Panc1 (cell line): Measurements from ENCODE around the gene COL5A2. TPM values are rescaled to one million over a fixed set of nuclear protein-coding genes. Genes with fewer than 3 reads are reported as not detected.

Source experiments
- ATAC-seq: fragments of 200-7000 bp; cut with Tn5 transposase; 2 replicates; pipeline ENCODE4 v1.9.1; 2020; ENCODE audit warnings: mild to moderate bottlenecking, moderate library complexity
- BruUV-seq: library from RNA; stranded (reverse); fragments of 400-500 nt; replicated peaks from 2 replicates; lab custom pipeline; 2021; lab: Mats Ljungman, UMichigan
- CTCF ChIA-PET: fragments of 300-600 bp; sonication (Branson Sonifier 250); formaldehyde crosslinking; loops from one replicate; lab custom pipeline; 2022; ENCODE audit warnings: antibody characterized with exemption; lab: Charles Lee
- POLR2A ChIA-PET: fragments of 300-600 bp; sonication (Branson Sonifier 250); formaldehyde crosslinking; loops from one replicate; lab custom pipeline; 2022; ENCODE audit warnings: antibody characterized with exemption; lab: Charles Lee
- DNase-seq: peaks from one replicate; pipeline ENCODE4 v3.0.0-alpha.2; 2010; ENCODE audit warnings: low read depth, low spot score
- H3K27ac ChIP-seq: 2 replicates; pipeline ENCODE4 v1.5.1; 2011; ENCODE audit warnings: mild to moderate bottlenecking, low read length, inconsistent platforms
- H3K27me3 ChIP-seq: fragments of 200-500 bp; sonication (Bioruptor generic); 2 replicates; pipeline ENCODE4 v1.6.0; 2014; ENCODE audit warnings: low read length, inconsistent platforms; ENCODE audit not compliant: control insufficient read depth, insufficient read depth
- H3K36me3 ChIP-seq: fragments of 200-500 bp; sonication (Bioruptor generic); 2 replicates; pipeline ENCODE4 v1.5.1; 2014; ENCODE audit warnings: inconsistent platforms, mild to moderate bottlenecking, low read length, moderate library complexity; ENCODE audit not compliant: control insufficient read depth, insufficient read depth
- H3K4me1 ChIP-seq: 2 replicates; pipeline ENCODE4 v1.5.1; 2011; ENCODE audit warnings: inconsistent platforms, mild to moderate bottlenecking, low read length, moderate library complexity; ENCODE audit not compliant: control insufficient read depth, insufficient read depth
- H3K4me3 ChIP-seq, 2 experiments: 2 replicates each; pipeline ENCODE4 v1.5.1; 2011 to 2012; ENCODE audit warnings: low read depth in 2 of 2, low read length in 2 of 2, mild to moderate bottlenecking in 2 of 2, inconsistent platforms in 1 of 2, moderate library complexity in 1 of 2
- H3K9me3 ChIP-seq: fragments of 200-500 bp; sonication (Bioruptor generic); 2 replicates; pipeline ENCODE4 v1.5.1; 2014; ENCODE audit warnings: low read depth, mild to moderate bottlenecking, inconsistent platforms, low read length, moderate library complexity; ENCODE audit not compliant: control insufficient read depth, insufficient read depth
- POLR2AphosphoS5 ChIP-seq: IDR thresholded peaks from 2 replicates; pipeline ENCODE4 v1.6.1; 2012; ENCODE audit warnings: mild to moderate bottlenecking, low read depth, low read length, moderate library complexity
- REST ChIP-seq, 2 experiments: IDR thresholded peaks; 2 replicates each; pipeline ENCODE4 v1.6.1; 2011 to 2012; ENCODE audit warnings: low read depth in 2 of 2, control low read depth in 1 of 2, low read length in 1 of 2, mild to moderate bottlenecking in 1 of 2, moderate library complexity in 1 of 2; ENCODE audit not compliant: insufficient read depth in 1 of 2
- SIN3A ChIP-seq: IDR thresholded peaks from 2 replicates; pipeline ENCODE4 v1.6.1; 2012; ENCODE audit warnings: low read depth, mild to moderate bottlenecking, low read length, moderate library complexity, borderline replicate concordance; ENCODE audit not compliant: insufficient read depth
- TCF7L2 ChIP-seq: IDR thresholded peaks from 2 replicates; pipeline ENCODE4 v1.6.1; 2011; ENCODE audit warnings: mild to moderate bottlenecking, low read depth, low read length, inconsistent platforms
- in situ Hi-C: cut with HindIII; loops from 2 replicates; pipeline ENCODE4 v1.10.0; 2016; ENCODE audit warnings: low sequenced_read_pairs, low pct_unique_long_range_greater_than_20kb
- intact Hi-C: fragments of 100-400 bp; cut with micrococcal nuclease; formaldehyde crosslinking; loops from one replicate; pipeline ENCODE4 v1.10.0; 2022; ENCODE audit not compliant: unreplicated experiment
- total RNA-seq: library from RNA; stranded (reverse); gene quantifications from one replicate; pipeline ENCODE4 v1.2.1, GENCODE V29; 2021; ENCODE audit not compliant: unreplicated experiment
- TF ChIP-seq, protein P1 (sequence below): fragments of 450-650 bp; IDR thresholded peaks from 2 replicates; pipeline ENCODE4 v1.5.1; 2017; ENCODE audit warnings: mild to moderate bottlenecking

The COL5A2 gene
- total RNA-seq, 1 experiment from 2014 or later, result 144 TPM

- BruUV-seq, result no TSS peak
- DNase-seq (no peak), ATAC-seq (no peak)
- intact Hi-C loops, result loop anchor here (10.0 kb wide), 1 partner anchor 85 kb away; no protein-coding TSS in a partner anchor
- ChIA-PET CTCF (no interaction called here), POLR2A (no interaction called here)
- Histone ChIP-seq H3K4me1 (peaks cover 19% of the 10 kb centered on the region), H3K9me3 (no peaks in the 10 kb centered on the region), H3K27me3 (no peaks in the 10 kb centered on the region), H3K27ac (peak overlapping the region; percentile 39; the same call in 1 of the 2 replicates), H3K4me3 (no peak overlapping the region), H3K36me3 (no peaks in the 10 kb centered on the region)
- in situ Hi-C loops, result no loop called here
- TF ChIP-seq TCF7L2 (no peak), SIN3A (no peak), REST (IDR thresholded peaks at IDR 0.05; ENCODE audit: insufficient read depth in 1 of 2, low read depth in 2 of 2, low read length in 1 of 2) (no peak), POLR2AphosphoS5 (no peak)
- TF ChIP-seq, protein P1, sequence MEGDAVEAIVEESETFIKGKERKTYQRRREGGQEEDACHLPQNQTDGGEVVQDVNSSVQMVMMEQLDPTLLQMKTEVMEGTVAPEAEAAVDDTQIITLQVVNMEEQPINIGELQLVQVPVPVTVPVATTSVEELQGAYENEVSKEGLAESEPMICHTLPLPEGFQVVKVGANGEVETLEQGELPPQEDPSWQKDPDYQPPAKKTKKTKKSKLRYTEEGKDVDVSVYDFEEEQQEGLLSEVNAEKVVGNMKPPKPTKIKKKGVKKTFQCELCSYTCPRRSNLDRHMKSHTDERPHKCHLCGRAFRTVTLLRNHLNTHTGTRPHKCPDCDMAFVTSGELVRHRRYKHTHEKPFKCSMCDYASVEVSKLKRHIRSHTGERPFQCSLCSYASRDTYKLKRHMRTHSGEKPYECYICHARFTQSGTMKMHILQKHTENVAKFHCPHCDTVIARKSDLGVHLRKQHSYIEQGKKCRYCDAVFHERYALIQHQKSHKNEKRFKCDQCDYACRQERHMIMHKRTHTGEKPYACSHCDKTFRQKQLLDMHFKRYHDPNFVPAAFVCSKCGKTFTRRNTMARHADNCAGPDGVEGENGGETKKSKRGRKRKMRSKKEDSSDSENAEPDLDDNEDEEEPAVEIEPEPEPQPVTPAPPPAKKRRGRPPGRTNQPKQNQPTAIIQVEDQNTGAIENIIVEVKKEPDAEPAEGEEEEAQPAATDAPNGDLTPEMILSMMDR, result no peak
These were observed 20.2 kb upstream of the COL5A2 start for GRCh38 chr2:189199797-189200196.

GRCh38 chr2:189192766-189193165 lies 13.2 kb upstream of the COL5A2 start:
- Histone ChIP-seq H3K27ac (no peak overlapping the region), H3K9me3 (no peaks in the 10 kb centered on the region), H3K36me3 (no peaks in the 10 kb centered on the region), H3K27me3 (no peaks in the 10 kb centered on the region), H3K4me1 (no peaks in the 10 kb centered on the region), H3K4me3 (no peak overlapping the region)
- intact Hi-C loops, result no loop called here
- DNase-seq (no peak), ATAC-seq (no peak)
- in situ Hi-C loops, result no loop called here
- ChIA-PET POLR2A (no interaction called here), CTCF (no interaction called here)
- BruUV-seq, result no TSS peak
- TF ChIP-seq POLR2AphosphoS5, result no peak
- no peak for TF ChIP-seq TCF7L2
- TF ChIP-seq, protein P1, result no peak
- no peak for TF ChIP-seq SIN3A
- no peak for TF ChIP-seq REST (IDR thresholded peaks at IDR 0.05; ENCODE audit: insufficient read depth in 1 of 2, low read depth in 2 of 2, low read length in 1 of 2)
